Liver (tissue), 9 donors: ENCODE data around the gene NCS1. TPM values are rescaled to one million over a fixed set of nuclear protein-coding genes. Genes with fewer than 3 reads are reported as not detected.

ENCODE experiments used
- DNase-seq: peaks from one replicate; pipeline ENCODE4 v3.0.0-alpha.2; 2017; ENCODE audit warnings: low spot score
- H3K27ac ChIP-seq, 2 donors: one replicate each; pipeline ENCODE4 v1.7.0; 2013; ENCODE audit warnings: inconsistent platforms in 2 of 2, low read length in 2 of 2, control low read depth in 1 of 2, low read depth in 1 of 2, mild to moderate bottlenecking in 1 of 2
- H3K27me3 ChIP-seq, 4 donors: one replicate each; pipeline versions ENCODE4 v1.6.1 to v1.7.0; 2013; ENCODE audit warnings: low read length in 3 of 4, inconsistent platforms in 1 of 4, mild to moderate bottlenecking in 1 of 4, moderate library complexity in 1 of 4; ENCODE audit not compliant: control insufficient read depth in 4 of 4, insufficient read depth in 4 of 4
- H3K36me3 ChIP-seq, 4 donors: one replicate each; pipeline versions ENCODE4 v1.6.1 to v1.7.0; 2013; ENCODE audit warnings: low read length in 3 of 4, mild to moderate bottlenecking in 3 of 4, low read depth in 1 of 4, moderate library complexity in 1 of 4; ENCODE audit not compliant: control insufficient read depth in 4 of 4, insufficient read depth in 3 of 4
- H3K4me1 ChIP-seq, 4 donors: one replicate each; pipeline versions ENCODE4 v1.6.1 to v1.7.0; 2013; ENCODE audit warnings: low read length in 3 of 4, mild to moderate bottlenecking in 3 of 4, moderate library complexity in 1 of 4; ENCODE audit not compliant: control insufficient read depth in 4 of 4, insufficient read depth in 4 of 4
- H3K4me3 ChIP-seq, 3 donors: one replicate each; pipeline versions ENCODE4 v1.6.1 to v1.7.0; 2013; ENCODE audit warnings: low read length in 3 of 3, control low read depth in 1 of 3, low read depth in 1 of 3, mild to moderate bottlenecking in 1 of 3
- H3K9ac ChIP-seq, 2 donors: one replicate each; pipeline ENCODE4 v1.7.0; 2013; ENCODE audit warnings: low read length in 2 of 2, mild to moderate bottlenecking in 2 of 2, moderate library complexity in 2 of 2, control low read depth in 1 of 2, low read depth in 1 of 2
- H3K9me3 ChIP-seq, 4 donors: one replicate each; pipeline versions ENCODE4 v1.6.1 to v1.7.0; 2013; ENCODE audit warnings: low read length in 3 of 4; ENCODE audit not compliant: control insufficient read depth in 4 of 4
- CTCF ChIP-seq: fragments of 150-350 bp; IDR thresholded peaks from 2 replicates; pipeline ENCODE4 v1.5.1; 2017; ENCODE audit warnings: improper control_type of control experiment, low read depth, low read length; ENCODE audit not compliant: missing input control
- EGR1 ChIP-seq, 2 donors: IDR thresholded peaks; 2 replicates each; pipeline ENCODE4 v1.6.1; 2016 to 2018; ENCODE audit warnings: antibody characterized with exemption in 2 of 2, low read depth in 2 of 2
- FOXA1 ChIP-seq: IDR thresholded peaks from 2 replicates; pipeline ENCODE4 v1.6.1; 2016; ENCODE audit warnings: antibody characterized with exemption
- FOXA2 ChIP-seq: IDR thresholded peaks from 2 replicates; pipeline ENCODE4 v1.6.1; 2016; ENCODE audit warnings: antibody characterized with exemption
- GABPA ChIP-seq, 2 donors: IDR thresholded peaks in 1 of 2; conservative IDR thresholded peaks in 1 of 2; 2 replicates each; pipeline ENCODE4 v1.6.1; 2016; ENCODE audit warnings: antibody characterized with exemption in 2 of 2, mild to moderate bottlenecking in 1 of 2, moderate library complexity in 1 of 2
- HNF4A ChIP-seq, 2 donors: conservative IDR thresholded peaks; 2 replicates each; pipeline ENCODE4 v1.6.1; 2016; ENCODE audit warnings: antibody characterized with exemption in 2 of 2, mild to moderate bottlenecking in 2 of 2
- HNF4G ChIP-seq: IDR thresholded peaks from 2 replicates; pipeline ENCODE4 v1.6.1; 2016; ENCODE audit warnings: antibody characterized with exemption
- JUND ChIP-seq, 2 donors: IDR thresholded peaks; 2 replicates each; pipeline ENCODE4 v1.6.1; 2016; ENCODE audit warnings: antibody characterized with exemption in 2 of 2
- NR2F2 ChIP-seq: IDR thresholded peaks from 2 replicates; pipeline ENCODE4 v1.6.1; 2016; ENCODE audit warnings: antibody characterized with exemption
- RAD21 ChIP-seq, 2 donors: IDR thresholded peaks; 2 replicates each; pipeline ENCODE4 v1.6.1; 2016; ENCODE audit warnings: antibody characterized with exemption in 2 of 2, mild to moderate bottlenecking in 2 of 2
- REST ChIP-seq: IDR thresholded peaks from 2 replicates; pipeline ENCODE4 v1.6.1; 2016; ENCODE audit warnings: antibody characterized with exemption, mild to moderate bottlenecking
- RXRA ChIP-seq, 2 donors: IDR thresholded peaks; 2 replicates each; pipeline ENCODE4 v1.6.1; 2017 to 2018; ENCODE audit warnings: antibody characterized with exemption in 2 of 2, mild to moderate bottlenecking in 1 of 2
- SP1 ChIP-seq: IDR thresholded peaks from 2 replicates; pipeline ENCODE4 v1.6.1; 2018; ENCODE audit warnings: antibody characterized with exemption, mild to moderate bottlenecking
- TAF1 ChIP-seq: conservative IDR thresholded peaks from 2 replicates; pipeline ENCODE4 v1.6.1; 2016; ENCODE audit warnings: antibody characterized with exemption, mild to moderate bottlenecking
- YY1 ChIP-seq: IDR thresholded peaks from 2 replicates; pipeline ENCODE4 v1.6.1; 2016; ENCODE audit warnings: antibody characterized with exemption, mild to moderate bottlenecking
- ZBTB33 ChIP-seq: IDR thresholded peaks from 2 replicates; pipeline ENCODE4 v1.6.1; 2016; ENCODE audit warnings: antibody characterized with exemption
- WGBS: extraction: QIAGEN DNeasy Blood & Tissue Kit; methylation state at CpG from one replicate; pipeline ENCODE4 v1.1.7; 2013; 5-methylcytosine and 5-hydroxymethylcytosine counted together
- polyA plus RNA-seq, 2 donors: library from polyadenylated mRNA; stranded (reverse) in 1 of 2; unstranded in 1 of 2; fragments of 200-250 nt in 1 of 2; fragments of >200 nt in 1 of 2; fragmentation: Nextera tagmentation in 1 of 2; extraction: Ambion mirVana in 1 of 2; gene quantifications; one replicate each; pipeline versions ENCODE4 v1.2.1 to v1.2.3, GENCODE V29; 2013 to 2015
- total RNA-seq, 2 donors: library from RNA; depleted of rRNA; stranded (reverse); fragments of >200 nt; gene quantifications; one replicate each; pipeline ENCODE4 v1.2.3, GENCODE V29; 2014
- TF ChIP-seq, protein P1 (sequence below): IDR thresholded peaks from 2 replicates; pipeline ENCODE4 v1.6.1; 2016; ENCODE audit warnings: antibody characterized with exemption
- TF ChIP-seq, protein P2 (sequence below): IDR thresholded peaks from 2 replicates; pipeline ENCODE4 v1.6.1; 2016; ENCODE audit warnings: antibody characterized with exemption
- donor health status: healthy.
- donor health status: healthy.
- donor health status: healthy.
- donor health status: healthy.
- donor health status: healthy.

NCS1 gene
- total and polyA plus RNA-seq, 4 donors, result 0.35 to 2.5 (median 1.2) TPM

GRCh38 chr9:130266236-130267098 lies 94.3 kb downstream of the NCS1 start:
- no peak overlapping the region for H3K9ac ChIP-seq
- peak overlapping the region in 1 of 3 donors; percentile 37 for H3K4me3 ChIP-seq
- H3K9me3 ChIP-seq, result no peaks in the 10 kb centered on the region
- DNase-seq, result no peak
- H3K27ac ChIP-seq, result no peak overlapping the region
- peaks cover 17 to 32% (median 22%) of the 10 kb centered on the region in 4 donors for H3K4me1 ChIP-seq
- TF ChIP-seq JUND (IDR thresholded peaks at IDR 0.05), result no peak
- no peak for TF ChIP-seq NR2F2
- TF ChIP-seq ZBTB33, result no peak
- no peak for TF ChIP-seq TAF1
- TF ChIP-seq REST, result no peak
- no peak for TF ChIP-seq GABPA (IDR thresholded peaks at IDR 0.05 in 1 of 2, conservative IDR thresholded peaks at IDR 0.05 in 1 of 2)
- TF ChIP-seq, protein P1, sequence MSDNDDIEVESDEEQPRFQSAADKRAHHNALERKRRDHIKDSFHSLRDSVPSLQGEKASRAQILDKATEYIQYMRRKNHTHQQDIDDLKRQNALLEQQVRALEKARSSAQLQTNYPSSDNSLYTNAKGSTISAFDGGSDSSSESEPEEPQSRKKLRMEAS, result no peak
- TF ChIP-seq CTCF, result no peak
- no peak for TF ChIP-seq RXRA (IDR thresholded peaks at IDR 0.05)
- TF ChIP-seq, protein P2, sequence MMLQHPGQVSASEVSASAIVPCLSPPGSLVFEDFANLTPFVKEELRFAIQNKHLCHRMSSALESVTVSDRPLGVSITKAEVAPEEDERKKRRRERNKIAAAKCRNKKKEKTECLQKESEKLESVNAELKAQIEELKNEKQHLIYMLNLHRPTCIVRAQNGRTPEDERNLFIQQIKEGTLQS, result no peak
- TF ChIP-seq RAD21 (IDR thresholded peaks at IDR 0.05), result no peak
- no peak for TF ChIP-seq YY1
- no peak for TF ChIP-seq FOXA1
- TF ChIP-seq EGR1 (IDR thresholded peaks at IDR 0.05; ENCODE audit: low read depth in 2 of 2), result no peak
- TF ChIP-seq HNF4A (conservative IDR thresholded peaks at IDR 0.05), result no peak
- TF ChIP-seq SP1, result no peak
- no peak for TF ChIP-seq HNF4G
- TF ChIP-seq FOXA2, result no peak
- 51% methylated on average over 41 of the region's 41 CpGs for WGBS
- H3K27me3 ChIP-seq, result peaks cover 0 to 2% (median 0%) of the 10 kb centered on the region in 4 donors
- no peaks in the 10 kb centered on the region for H3K36me3 ChIP-seq
